HCT116 (cell line): Measurements from ENCODE around the gene ANKRD13B. TPM values are rescaled to one million over a fixed set of nuclear protein-coding genes. Genes with fewer than 3 reads are reported as not detected.

ENCODE experiments used
- ATAC-seq: fragments of 200-7000 bp; cut with Tn5 transposase; 2 replicates; pipeline ENCODE4 v1.9.1; 2020; ENCODE audit warnings: mild to moderate bottlenecking, moderate library complexity
- Bru-seq: library from RNA; stranded (reverse); fragments of 400-500 nt; gene quantifications from one replicate; lab custom pipeline; 2021; lab: Mats Ljungman, UMichigan
- BruChase-seq, 2 experiments: library from RNA; stranded (reverse); fragments of 400-500 nt; gene quantifications; one replicate each; lab custom pipeline; 2021; lab: Mats Ljungman, UMichigan
- BruUV-seq: library from RNA; stranded (reverse); fragments of 400-500 nt; replicated peaks from 2 replicates; lab custom pipeline; 2021; lab: Mats Ljungman, UMichigan
- CTCF ChIA-PET: fragments of 300-600 bp; sonication (Branson Sonifier 250); formaldehyde crosslinking; loops from one replicate; lab custom pipeline; 2021; ENCODE audit warnings: antibody characterized with exemption; lab: Charles Lee
- POLR2A ChIA-PET: fragments of 300-600, 350-600 bp; sonication (Branson Sonifier 250); formaldehyde crosslinking; loops from one replicate; lab custom pipeline; 2021; ENCODE audit warnings: antibody characterized with exemption; lab: Charles Lee
- RAD21 ChIA-PET, 2 experiments: fragments of 300-600 bp; sonication (Branson Sonifier 250); formaldehyde crosslinking; loops; one replicate each; lab custom pipeline; 2023; ENCODE audit warnings: low total read pairs in 2 of 2; ENCODE audit not compliant: uncharacterized antibody in 2 of 2, unreplicated experiment in 2 of 2, low non-redundant PET in 1 of 2; lab: Charles Lee
- DNase-seq: peaks from one replicate; pipeline ENCODE4 v3.0.0-alpha.2; 2010; ENCODE audit warnings: low read depth, low spot score
- H2AFZ ChIP-seq: fragments of 200-600 bp; shearing (Covaris generic), sonication (generic); 2 replicates; pipeline ENCODE4 v1.6.1; 2017; ENCODE audit warnings: low read depth, mixed run types, mixed read lengths, antibody characterized with exemption, low read length; ENCODE audit not compliant: poor library complexity, severe bottlenecking
- H3K27ac ChIP-seq: 2 replicates; pipeline ENCODE4 v1.5.1; 2012; ENCODE audit warnings: low read depth, low read length
- H3K27me3 ChIP-seq: fragments of 200-600 bp; sonication (generic); 2 replicates; pipeline ENCODE4 v1.6.1; 2016; ENCODE audit warnings: mixed run types, low read length, mixed read lengths; ENCODE audit not compliant: insufficient read depth
- H3K36me3 ChIP-seq, 2 experiments: fragments of 200-500 bp in 1 of 2; fragments of 200-600 bp in 1 of 2; sonication (Bioruptor generic) in 1 of 2; sonication (generic) in 1 of 2; 2 replicates each; pipeline versions ENCODE4 v1.5.1 to v1.6.1; 2014 to 2016; ENCODE audit warnings: low read length in 2 of 2, inconsistent platforms in 1 of 2, mixed read lengths in 1 of 2, mixed run types in 1 of 2; ENCODE audit not compliant: insufficient read depth in 2 of 2, control insufficient read depth in 1 of 2
- H3K4me1 ChIP-seq, 2 experiments: fragments of 200-600 bp in 1 of 2; sonication (generic) in 1 of 2; 2 replicates each; pipeline versions ENCODE4 v1.5.1 to v1.6.1; 2012 to 2017; ENCODE audit warnings: low read length in 2 of 2, inconsistent platforms in 1 of 2, mild to moderate bottlenecking in 1 of 2, mixed read lengths in 1 of 2, mixed run types in 1 of 2, moderate library complexity in 1 of 2; ENCODE audit not compliant: insufficient read depth in 2 of 2, control insufficient read depth in 1 of 2
- H3K4me2 ChIP-seq: fragments of 200-600 bp; sonication (generic); 2 replicates; pipeline ENCODE4 v1.6.1; 2017; ENCODE audit warnings: mixed run types, low read length, mixed read lengths
- H3K4me3 ChIP-seq, 2 experiments: fragments of 200-600 bp in 1 of 2; sonication (generic) in 1 of 2; replicated peaks in 1 of 2; 2 replicates each; pipeline ENCODE4 v1.5.1; 2011 to 2016; ENCODE audit warnings: low read length in 2 of 2, control low read depth in 1 of 2, low read depth in 1 of 2, mild to moderate bottlenecking in 1 of 2, mixed read lengths in 1 of 2, mixed run types in 1 of 2
- H3K79me2 ChIP-seq: fragments of 200-600 bp; sonication (generic); 2 replicates; pipeline ENCODE4 v1.6.1; 2017; ENCODE audit warnings: mild to moderate bottlenecking, mixed run types, low read length, moderate library complexity, mixed read lengths; ENCODE audit not compliant: insufficient read depth
- H3K9ac ChIP-seq: fragments of 200-600 bp; sonication (generic); 2 replicates; pipeline ENCODE4 v1.6.1; 2016; ENCODE audit warnings: low read length, mixed read lengths
- H3K9me2 ChIP-seq: fragments of 200-600 bp; sonication (generic), shearing (Covaris generic); 2 replicates; pipeline ENCODE4 v1.6.1; 2017; ENCODE audit warnings: mixed run types, mild to moderate bottlenecking, moderate library complexity; ENCODE audit not compliant: insufficient read depth
- H3K9me3 ChIP-seq, 2 experiments: fragments of 200-500 bp in 1 of 2; fragments of 200-600 bp in 1 of 2; sonication (Bioruptor generic) in 1 of 2; sonication (generic) in 1 of 2; 2 replicates each; pipeline ENCODE4 v1.6.1; 2014 to 2017; ENCODE audit warnings: low read length in 2 of 2, mixed read lengths in 2 of 2, inconsistent platforms in 1 of 2, low read depth in 1 of 2, mild to moderate bottlenecking in 1 of 2, mixed run types in 1 of 2, moderate library complexity in 1 of 2; ENCODE audit not compliant: control insufficient read depth in 1 of 2, insufficient read depth in 1 of 2
- H4K20me1 ChIP-seq: fragments of 200-600 bp; sonication (generic), shearing (Covaris generic); 2 replicates; pipeline ENCODE4 v1.6.1; 2017; ENCODE audit warnings: mixed run types, mild to moderate bottlenecking, moderate library complexity; ENCODE audit not compliant: insufficient read depth
- EGR1 ChIP-seq: IDR thresholded peaks from 2 replicates; pipeline ENCODE4 v1.6.1; 2012; ENCODE audit warnings: low read depth
- ELF1 ChIP-seq: IDR thresholded peaks from 2 replicates; pipeline ENCODE4 v1.6.1; 2012; ENCODE audit warnings: low read depth, borderline replicate concordance
- FOSL1 ChIP-seq: IDR thresholded peaks from 2 replicates; pipeline ENCODE4 v1.6.1; 2012; ENCODE audit warnings: low read depth
- JUND ChIP-seq: IDR thresholded peaks from 2 replicates; pipeline ENCODE4 v1.6.1; 2012
- POLR2A ChIP-seq: IDR thresholded peaks from 2 replicates; pipeline ENCODE4 v1.7.0; 2011; ENCODE audit warnings: borderline replicate concordance; ENCODE audit not compliant: insufficient read depth, insufficient read length; ENCODE audit errors: extremely low read depth
- POLR2AphosphoS5 ChIP-seq: IDR thresholded peaks from 2 replicates; pipeline ENCODE4 v1.6.1; 2011; ENCODE audit warnings: mild to moderate bottlenecking, low read depth, low read length, moderate library complexity
- SP1 ChIP-seq: IDR thresholded peaks from 2 replicates; pipeline ENCODE4 v1.6.1; 2012; ENCODE audit warnings: low read depth
- TCF7L2 ChIP-seq: IDR thresholded peaks from 2 replicates; pipeline ENCODE4 v1.7.0; 2011; ENCODE audit warnings: borderline replicate concordance, inconsistent platforms; ENCODE audit not compliant: insufficient read depth, insufficient read length; ENCODE audit errors: extremely low read depth
- YY1 ChIP-seq: IDR thresholded peaks from 2 replicates; pipeline ENCODE4 v1.6.1; 2011; ENCODE audit warnings: low read length, low read depth, moderate library complexity, mild to moderate bottlenecking; ENCODE audit not compliant: insufficient replicate concordance; ENCODE audit errors: extremely low read depth
- ZFX ChIP-seq: fragments of 450-650 bp; IDR thresholded peaks from 2 replicates; pipeline ENCODE4 v1.6.1; 2017
- ZNF274 ChIP-seq: fragments of 200-500 bp; sonication (Bioruptor generic); IDR thresholded peaks from 2 replicates; pipeline ENCODE4 v1.6.1; 2014; ENCODE audit warnings: mild to moderate bottlenecking, low read depth, low read length, inconsistent platforms
- intact Hi-C: fragments of 100-400 bp; cut with micrococcal nuclease; formaldehyde crosslinking; loops from 2 replicates; pipeline ENCODE4 v1.10.0; 2022
- long read RNA-seq: library from polyadenylated mRNA; unstranded; transcript quantifications from one replicate; pipeline ENCODE4 v2.0.0, GENCODE V29; 2021; ENCODE audit not compliant: unreplicated experiment
- polyA plus RNA-seq: library from polyadenylated mRNA; unstranded; fragments of >200 nt; gene quantifications from 2 replicates; pipeline ENCODE4 v1.2.1, GENCODE V29; 2012; ENCODE audit warnings: missing spikeins
- total RNA-seq: library from RNA; stranded (reverse); gene quantifications from one replicate; pipeline ENCODE4 v1.2.1, GENCODE V29; 2021; ENCODE audit not compliant: unreplicated experiment
- TF ChIP-seq, protein P1 (sequence below): IDR thresholded peaks from 2 replicates; pipeline ENCODE4 v1.6.1; 2012
- TF ChIP-seq, protein P2 (sequence below): IDR thresholded peaks from 2 replicates; pipeline ENCODE4 v1.6.1; 2011; ENCODE audit warnings: mild to moderate bottlenecking, low read length, moderate library complexity; ENCODE audit not compliant: insufficient replicate concordance; ENCODE audit errors: extremely low read depth

ANKRD13B gene
- total RNA-seq, result 27.4 TPM
- 11.6 and 11.9 TPM in 2 replicates for polyA plus RNA-seq
- percentile 49 among the genes with signal in this experiment for Bru-seq, nascent RNA
- percentile 80 among the genes with signal in this experiment for BruChase-seq, experiment 1, labeled RNA remaining after a 6-hour chase
- BruChase-seq, experiment 2, labeled RNA remaining after a 2-hour chase, result percentile 72 among the genes with signal in this experiment
- long read RNA-seq, partial matches to known transcripts, result 4 of 15 reads
- long read RNA-seq, other reads (novel, unspliced or antisense), result 10 of 15 reads

DNA sequence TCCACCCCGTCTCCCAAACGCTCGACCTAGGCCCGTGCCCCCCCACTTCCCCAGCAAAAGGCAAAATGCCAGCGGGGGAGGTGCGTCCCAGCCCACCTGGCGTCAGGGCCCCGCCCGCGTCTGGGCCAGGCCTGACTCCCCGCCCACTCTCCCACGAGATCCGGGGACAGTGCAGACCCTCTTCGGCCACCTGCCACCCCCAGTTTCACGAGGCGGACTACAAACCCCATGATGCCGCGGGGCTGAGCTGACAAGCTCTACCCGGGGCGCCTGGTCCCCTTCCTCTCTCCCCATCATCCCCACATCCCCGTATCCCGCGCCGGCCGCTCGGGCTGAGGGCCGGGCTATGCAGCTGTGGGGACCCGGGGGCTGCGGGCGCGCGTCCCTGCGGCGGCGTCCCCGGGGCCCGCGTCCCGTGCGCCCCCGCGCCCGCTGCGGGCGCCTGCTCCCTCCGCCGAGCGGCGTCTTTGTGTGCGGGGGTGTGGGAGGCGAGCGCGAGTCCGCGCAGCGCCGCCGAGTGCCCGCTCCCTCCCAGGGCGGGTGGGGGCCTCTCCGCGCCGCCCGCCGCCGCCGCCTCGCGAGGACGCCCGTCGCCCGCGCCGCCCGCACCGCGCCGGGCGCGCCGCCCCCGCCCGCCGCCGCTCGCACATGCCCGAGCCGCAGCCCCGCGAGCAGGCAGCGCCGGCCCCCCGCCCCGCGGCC is at the start of gene ANKRD13B:
ANKRD13B (plus strand) TSS at position 283 of the 702 bp plus-strand sequence. CDS start 490 bp downstream, outside the sequence.
- peak within 1 kb of the TSS; percentile 68 to 74 for H3K4me3 ChIP-seq
- peak within 1 kb of the TSS; percentile 91 for H3K4me2 ChIP-seq
- H3K27ac ChIP-seq, result peak within 1 kb of the TSS; percentile 94
- no peaks in the 10 kb centered on the region for H3K36me3 ChIP-seq
- no peaks in the 10 kb centered on the region for H3K27me3 ChIP-seq
- ATAC-seq (peak; percentile 5), DNase-seq (no peak)
- H3K79me2 ChIP-seq, result peaks cover 45% of the 10 kb centered on the region
- peak within 1 kb of the TSS; percentile 84 for H3K9ac ChIP-seq
- no TSS peak for BruUV-seq
- H4K20me1 ChIP-seq, result no peaks in the 10 kb centered on the region
- RAD21 ChIA-PET, result no interaction called here
- H3K9me3 ChIP-seq, result no peaks in the 10 kb centered on the region
- TF ChIP-seq POLR2A, result no peak
- no peak for TF ChIP-seq ZFX
- no peak for TF ChIP-seq ZNF274
- peak; percentile 44 for TF ChIP-seq TCF7L2
- TF ChIP-seq, protein P1, sequence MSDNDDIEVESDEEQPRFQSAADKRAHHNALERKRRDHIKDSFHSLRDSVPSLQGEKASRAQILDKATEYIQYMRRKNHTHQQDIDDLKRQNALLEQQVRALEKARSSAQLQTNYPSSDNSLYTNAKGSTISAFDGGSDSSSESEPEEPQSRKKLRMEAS, result no peak
- intact Hi-C loops, result loop anchor here (10.0 kb wide), 1 partner anchor 448 kb away; no protein-coding TSS in a partner anchor
- no peaks in the 10 kb centered on the region for H3K9me2 ChIP-seq
- POLR2A ChIA-PET, result interaction anchor here (1.0 to 1.5 kb wide), 2 partner anchors 12 to 30 kb away, joined by 4 to 6 read pairs; partner anchors contain the start of gene CORO6
- CTCF ChIA-PET, result interaction anchor here (0.9 to 3.4 kb wide), 14 partner anchors 13 to 702 kb away, joined by 3 to 57 read pairs (median 5); partner anchors contain the start of genes ABHD15 and TP53I13
- peaks cover 28 to 61% of the 10 kb centered on the region in 2 experiments for H3K4me1 ChIP-seq
- no peak within 1 kb of the TSS for H2AFZ ChIP-seq

DNA sequence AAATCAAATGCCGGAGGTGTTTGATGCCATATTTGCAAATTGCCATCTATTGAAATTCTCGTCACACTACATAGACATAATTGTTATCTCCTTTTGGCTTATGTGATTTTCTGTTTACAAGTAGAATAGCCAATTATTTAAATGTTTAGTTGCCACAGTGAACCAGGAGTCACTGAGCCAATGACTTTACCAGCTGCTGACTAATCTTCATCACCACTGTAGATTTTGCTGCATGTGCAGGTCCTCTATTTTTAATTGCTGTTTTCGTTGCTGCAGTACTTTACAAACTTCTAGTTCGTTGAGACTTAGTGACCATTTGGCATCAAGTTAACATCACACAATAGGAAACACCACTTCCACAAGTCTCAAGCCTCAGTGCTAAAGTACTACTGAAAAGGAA is 48.9 kb upstream of the ANKRD13B start:
- POLR2A ChIA-PET, result no interaction called here
- no peak for ATAC-seq
- TF ChIP-seq JUND, result no peak
- TF ChIP-seq ELF1, result no peak
- no peak for TF ChIP-seq SP1
- no peak for TF ChIP-seq FOSL1
- TF ChIP-seq, protein P2, sequence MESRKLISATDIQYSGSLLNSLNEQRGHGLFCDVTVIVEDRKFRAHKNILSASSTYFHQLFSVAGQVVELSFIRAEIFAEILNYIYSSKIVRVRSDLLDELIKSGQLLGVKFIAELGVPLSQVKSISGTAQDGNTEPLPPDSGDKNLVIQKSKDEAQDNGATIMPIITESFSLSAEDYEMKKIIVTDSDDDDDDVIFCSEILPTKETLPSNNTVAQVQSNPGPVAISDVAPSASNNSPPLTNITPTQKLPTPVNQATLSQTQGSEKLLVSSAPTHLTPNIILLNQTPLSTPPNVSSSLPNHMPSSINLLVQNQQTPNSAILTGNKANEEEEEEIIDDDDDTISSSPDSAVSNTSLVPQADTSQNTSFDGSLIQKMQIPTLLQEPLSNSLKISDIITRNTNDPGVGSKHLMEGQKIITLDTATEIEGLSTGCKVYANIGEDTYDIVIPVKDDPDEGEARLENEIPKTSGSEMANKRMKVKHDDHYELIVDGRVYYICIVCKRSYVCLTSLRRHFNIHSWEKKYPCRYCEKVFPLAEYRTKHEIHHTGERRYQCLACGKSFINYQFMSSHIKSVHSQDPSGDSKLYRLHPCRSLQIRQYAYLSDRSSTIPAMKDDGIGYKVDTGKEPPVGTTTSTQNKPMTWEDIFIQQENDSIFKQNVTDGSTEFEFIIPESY, result no peak
- no peak for TF ChIP-seq YY1
- no peak for TF ChIP-seq POLR2A
- no peak for TF ChIP-seq POLR2AphosphoS5
- no peak for TF ChIP-seq ZFX
- TF ChIP-seq EGR1, result no peak

More for the DNA sequence above, 48.9 kb upstream of the ANKRD13B start:
- H3K36me3 ChIP-seq, result peaks cover 11 to 17% of the 10 kb centered on the region in 2 experiments
- H3K27me3 ChIP-seq, result no peaks in the 10 kb centered on the region
- no peak for DNase-seq
- CTCF ChIA-PET, result no interaction called here
- H3K9me3 ChIP-seq, result no peaks in the 10 kb centered on the region
- BruUV-seq, result TSS peak; percentile 6
- H2AFZ ChIP-seq, result no peak overlapping the region
- no peak overlapping the region for H3K4me3 ChIP-seq
- no peak overlapping the region for H3K4me2 ChIP-seq
- no peaks in the 10 kb centered on the region for H3K79me2 ChIP-seq
- H3K9me2 ChIP-seq, result no peaks in the 10 kb centered on the region
- no peaks in the 10 kb centered on the region for H3K4me1 ChIP-seq
- no peaks in the 10 kb centered on the region for H4K20me1 ChIP-seq
- RAD21 ChIA-PET, result no interaction called here
- intact Hi-C loops, result no loop called here
- no peak overlapping the region for H3K27ac ChIP-seq
- no peak overlapping the region for H3K9ac ChIP-seq
